T-helper 1 cell treated with Interleukin-12 subunit alpha and Interleukin-12 subunit beta and Interleukin-4 antibody, amounts not matched to agents 30 μg/mL and 1 μg/mL, for 36 hours (primary cell): ENCODE measurements around the gene FRMPD4.
"Not testable (repeated sequence)": the region's sequence is repeated elsewhere in the genome, so short reads cannot be mapped to it uniquely, and the experiment has no call there.

Source experiments
- H3K27ac Mint-ChIP-seq: one replicate; pipeline ENCODE4 v1.8.0; 2021; ENCODE audit warnings: mild to moderate bottlenecking, mixed read lengths
- H3K27me3 Mint-ChIP-seq: one replicate; pipeline ENCODE4 v1.8.0; 2021; ENCODE audit warnings: low read depth, mixed read lengths
- H3K36me3 Mint-ChIP-seq: one replicate; pipeline ENCODE4 v1.8.0; 2021; ENCODE audit warnings: low read depth, mixed read lengths
- H3K4me1 Mint-ChIP-seq: one replicate; pipeline ENCODE4 v1.8.0; 2021; ENCODE audit warnings: low read depth, mixed read lengths
- H3K4me3 Mint-ChIP-seq: one replicate; pipeline ENCODE4 v1.8.0; 2021; ENCODE audit warnings: mild to moderate bottlenecking, moderate library complexity, mixed read lengths
- H3K9me3 Mint-ChIP-seq: one replicate; pipeline ENCODE4 v1.8.0; 2021; ENCODE audit warnings: mixed read lengths

Gene FRMPD4

GRCh38 chrX:12494400-12495138 is 356.3 kb downstream of the FRMPD4 start:
- Mint-ChIP-seq H3K27me3 (no peaks in the 10 kb centered on the region), H3K4me3 (no peak overlapping the region), H3K27ac (no peak overlapping the region), H3K9me3 (no peaks in the 10 kb centered on the region), H3K4me1 (no peaks in the 10 kb centered on the region), H3K36me3 (no peaks in the 10 kb centered on the region)

DNA sequence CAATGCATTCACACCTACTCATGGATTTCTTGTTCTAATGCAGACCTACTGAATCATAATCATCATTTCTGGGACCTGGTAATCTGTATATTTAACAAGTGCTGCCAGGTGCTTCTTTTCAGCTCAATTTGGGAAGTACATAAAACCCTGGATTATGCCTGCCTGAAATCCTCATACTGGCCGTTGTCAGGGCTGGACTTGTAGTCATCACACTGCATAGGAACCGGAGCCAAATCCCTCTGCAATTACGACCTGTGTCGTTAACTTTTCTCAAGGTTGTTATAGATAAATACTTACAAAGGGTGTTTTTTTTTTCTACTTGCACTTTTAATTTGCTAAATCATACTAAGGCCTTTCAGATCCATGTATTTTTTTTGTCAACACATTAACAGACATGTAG is 358.1 kb downstream of the FRMPD4 start:
- Mint-ChIP-seq H3K9me3 (no peaks in the 10 kb centered on the region), H3K4me1 (no peaks in the 10 kb centered on the region), H3K4me3 (no peak overlapping the region), H3K27ac (no peak overlapping the region), H3K36me3 (no peaks in the 10 kb centered on the region), H3K27me3 (no peaks in the 10 kb centered on the region)

GRCh38 chrX:12497832-12498591 is 359.7 kb downstream of the FRMPD4 start:
- H3K27me3 Mint-ChIP-seq = no peaks in the 10 kb centered on the region
- H3K4me3 Mint-ChIP-seq = no peak overlapping the region
- H3K9me3 Mint-ChIP-seq = no peaks in the 10 kb centered on the region
- no peaks in the 10 kb centered on the region for H3K36me3 Mint-ChIP-seq
- no peak overlapping the region for H3K27ac Mint-ChIP-seq
- H3K4me1 Mint-ChIP-seq = no peaks in the 10 kb centered on the region

- Mint-ChIP-seq H3K9me3 (no peaks in the 10 kb centered on the region), H3K27ac (no peak overlapping the region), H3K4me1 (no peaks in the 10 kb centered on the region), H3K27me3 (no peaks in the 10 kb centered on the region), H3K36me3 (no peaks in the 10 kb centered on the region), H3K4me3 (no peak overlapping the region)
Measured at GRCh38 chrX:12505127-12505526, 366.9 kb downstream of the FRMPD4 start.

- not testable (repeated sequence) for H3K36me3 Mint-ChIP-seq, H3K9me3 Mint-ChIP-seq, H3K4me1 Mint-ChIP-seq, H3K4me3 Mint-ChIP-seq, H3K27ac Mint-ChIP-seq, H3K27me3 Mint-ChIP-seq
Measured at GRCh38 chrX:12515384-12515783, 377.1 kb downstream of the FRMPD4 start.

DNA sequence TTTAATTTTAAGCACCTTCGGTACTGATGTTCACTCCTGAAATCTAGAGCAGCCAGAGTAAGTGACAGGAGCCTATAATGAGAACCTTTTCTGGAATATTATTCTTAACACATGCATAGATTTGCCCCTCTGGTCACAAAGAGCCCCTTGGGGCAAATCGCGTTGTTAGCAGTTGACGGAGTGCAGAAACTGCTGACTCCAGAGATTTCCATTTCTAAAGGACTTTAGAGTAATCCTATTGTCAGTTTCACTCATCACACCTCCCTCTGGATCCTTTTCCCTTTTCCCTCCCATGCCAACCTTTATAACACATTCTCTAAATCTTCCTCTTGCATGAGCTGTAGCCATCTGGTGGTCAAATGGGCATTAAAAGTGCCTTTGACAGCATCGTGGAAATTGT is 388.0 kb downstream of the FRMPD4 start:
- Mint-ChIP-seq H3K27ac (no peak overlapping the region), H3K4me3 (no peak overlapping the region), H3K36me3 (no peaks in the 10 kb centered on the region), H3K27me3 (no peaks in the 10 kb centered on the region), H3K4me1 (no peaks in the 10 kb centered on the region), H3K9me3 (no peaks in the 10 kb centered on the region)

- H3K4me1 Mint-ChIP-seq, H3K9me3 Mint-ChIP-seq, H3K27me3 Mint-ChIP-seq, H3K36me3 Mint-ChIP-seq, H3K4me3 Mint-ChIP-seq, H3K27ac Mint-ChIP-seq: not testable (repeated sequence)
Measured at GRCh38 chrX:12538096-12538495, 399.8 kb downstream of the FRMPD4 start.

DNA sequence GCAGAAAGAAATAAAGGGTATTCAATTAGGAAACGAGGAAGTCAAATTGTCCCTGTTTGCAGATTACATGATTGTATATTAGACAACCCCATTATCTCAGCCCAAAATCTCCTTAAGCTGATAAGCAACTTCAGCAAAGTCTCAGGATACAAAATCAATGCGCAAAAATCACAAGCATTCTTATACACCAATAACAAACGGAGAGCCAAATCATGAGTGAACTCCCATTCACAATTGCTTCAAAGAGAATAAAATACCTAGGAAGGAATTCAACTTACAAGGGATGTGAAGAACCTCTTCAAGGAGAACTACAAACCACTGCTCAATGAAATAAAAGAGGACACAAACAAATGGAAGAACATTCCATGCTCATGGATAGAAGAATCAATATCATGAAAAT is 404.0 kb downstream of the FRMPD4 start:
- H3K27ac Mint-ChIP-seq, H3K9me3 Mint-ChIP-seq, H3K27me3 Mint-ChIP-seq: not testable (repeated sequence)

GRCh38 chrX:12548341-12548740 is 410.1 kb downstream of the FRMPD4 start:
- Mint-ChIP-seq H3K9me3 (no peaks in the 10 kb centered on the region), H3K27ac (no peak overlapping the region), H3K4me3 (no peak overlapping the region), H3K27me3 (no peaks in the 10 kb centered on the region), H3K4me1 (no peaks in the 10 kb centered on the region), H3K36me3 (no peaks in the 10 kb centered on the region)

More for the DNA sequence above, 404.0 kb downstream of the FRMPD4 start:
- H3K4me3 Mint-ChIP-seq, H3K4me1 Mint-ChIP-seq, H3K36me3 Mint-ChIP-seq: not testable (repeated sequence)

GRCh38 chrX:12548746-12549145 is 410.5 kb downstream of the FRMPD4 start:
- Mint-ChIP-seq H3K4me3 (no peak overlapping the region), H3K27me3 (no peaks in the 10 kb centered on the region), H3K36me3 (no peaks in the 10 kb centered on the region)

GRCh38 chrX:12554206-12554605 is 415.9 kb downstream of the FRMPD4 start:
- no peaks in the 10 kb centered on the region for H3K4me1 Mint-ChIP-seq
- H3K4me3 Mint-ChIP-seq = no peak overlapping the region
- H3K36me3 Mint-ChIP-seq = no peaks in the 10 kb centered on the region
- no peaks in the 10 kb centered on the region for H3K27me3 Mint-ChIP-seq
- no peak overlapping the region for H3K27ac Mint-ChIP-seq
- H3K9me3 Mint-ChIP-seq = no peaks in the 10 kb centered on the region

More at GRCh38 chrX:12548746-12549145, 410.5 kb downstream of the FRMPD4 start:
- Mint-ChIP-seq H3K9me3 (no peaks in the 10 kb centered on the region), H3K4me1 (no peaks in the 10 kb centered on the region), H3K27ac (no peak overlapping the region)

GRCh38 chrX:12563121-12563520 is 424.8 kb downstream of the FRMPD4 start:
- H3K27me3 Mint-ChIP-seq = no peaks in the 10 kb centered on the region
- no peaks in the 10 kb centered on the region for H3K4me1 Mint-ChIP-seq
- H3K4me3 Mint-ChIP-seq = no peak overlapping the region
- no peaks in the 10 kb centered on the region for H3K36me3 Mint-ChIP-seq
- no peak overlapping the region for H3K27ac Mint-ChIP-seq
- no peaks in the 10 kb centered on the region for H3K9me3 Mint-ChIP-seq

DNA sequence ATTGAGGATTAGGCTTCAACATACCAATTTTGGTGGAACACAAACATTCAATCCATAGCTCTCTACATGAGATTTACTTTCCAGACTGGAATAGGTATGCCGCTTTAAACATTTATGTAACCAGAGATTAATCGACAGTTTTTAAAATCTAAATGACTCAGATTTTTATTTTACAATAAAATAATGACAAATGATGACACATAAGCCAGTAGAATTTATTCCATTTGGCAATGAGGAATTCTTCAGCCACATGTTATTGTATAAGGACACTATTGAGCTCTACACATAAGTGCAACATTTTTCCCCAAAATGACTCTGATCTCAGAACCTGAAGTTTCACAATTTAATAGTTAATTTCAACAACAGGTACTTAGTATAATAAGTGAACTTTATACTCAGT is 425.9 kb downstream of the FRMPD4 start:
- Mint-ChIP-seq H3K9me3 (no peaks in the 10 kb centered on the region), H3K36me3 (no peaks in the 10 kb centered on the region), H3K4me3 (no peak overlapping the region), H3K4me1 (no peaks in the 10 kb centered on the region), H3K27ac (no peak overlapping the region), H3K27me3 (no peaks in the 10 kb centered on the region)

DNA sequence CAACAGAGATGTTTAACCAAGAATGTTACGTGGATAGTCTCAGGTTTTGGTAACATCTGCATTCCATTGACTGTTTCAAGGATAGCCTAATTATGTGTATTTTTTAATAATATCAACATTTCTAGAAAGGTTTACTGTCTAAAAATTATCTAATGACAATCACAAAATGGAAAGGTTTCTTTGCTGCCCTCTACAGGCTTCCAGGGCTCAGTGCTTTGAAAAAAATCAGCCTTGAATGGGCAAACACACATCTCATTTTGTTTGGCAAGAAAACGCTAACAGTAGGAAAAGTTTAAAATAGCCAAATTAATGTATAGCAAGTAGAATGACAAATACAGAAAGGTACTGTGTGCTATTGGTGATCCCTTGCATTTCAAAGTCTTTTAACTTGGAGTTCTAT is 429.6 kb downstream of the FRMPD4 start:
- Mint-ChIP-seq H3K27me3 (no peaks in the 10 kb centered on the region), H3K4me3 (no peak overlapping the region), H3K36me3 (no peaks in the 10 kb centered on the region), H3K27ac (no peak overlapping the region), H3K4me1 (no peaks in the 10 kb centered on the region), H3K9me3 (no peaks in the 10 kb centered on the region)

DNA sequence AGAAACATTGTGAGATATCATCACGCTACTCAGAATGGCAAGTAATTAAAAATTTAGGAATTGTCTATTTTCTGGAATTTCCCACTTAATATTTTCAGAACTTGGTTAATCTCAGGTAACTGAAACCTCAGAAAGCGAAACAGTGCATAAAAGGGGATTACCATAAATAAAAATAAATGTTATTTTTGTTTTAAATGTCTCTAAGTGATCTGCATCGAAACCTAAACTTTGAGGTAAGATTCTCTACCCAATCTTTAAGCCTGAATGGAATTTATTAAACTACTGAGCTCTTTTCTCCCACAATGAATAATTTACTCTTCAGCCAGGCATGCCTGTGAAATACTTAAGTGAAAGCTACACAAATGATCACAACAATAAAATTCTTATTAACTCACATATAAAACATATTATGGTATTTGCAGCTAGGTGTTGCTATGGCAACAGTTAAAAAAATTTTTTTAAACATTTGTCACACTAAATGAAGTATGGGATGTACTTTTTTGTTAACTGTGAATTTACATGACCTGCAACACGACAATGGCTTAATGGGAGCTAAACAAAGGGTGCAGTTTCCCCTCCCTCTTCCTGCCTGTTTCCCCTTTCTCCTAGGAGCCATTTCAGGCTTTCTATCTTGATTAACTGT is 432.7 kb downstream of the FRMPD4 start:
- H3K27me3 Mint-ChIP-seq = no peaks in the 10 kb centered on the region
- H3K36me3 Mint-ChIP-seq = no peaks in the 10 kb centered on the region
- H3K4me1 Mint-ChIP-seq = no peaks in the 10 kb centered on the region
- no peak overlapping the region for H3K27ac Mint-ChIP-seq
- no peak overlapping the region for H3K4me3 Mint-ChIP-seq
- no peaks in the 10 kb centered on the region for H3K9me3 Mint-ChIP-seq
